Right lung (tissue), 5 donors: ENCODE results near the gene ST7L. TPM values are rescaled to one million over a fixed set of nuclear protein-coding genes. Genes with fewer than 3 reads are reported as not detected.
"Not testable (repeated sequence)": the region's sequence is repeated elsewhere in the genome, so short reads cannot be mapped to it uniquely, and the experiment has no call there.

ENCODE experiments used
- DNase-seq, 2 donors: peaks; one replicate each; pipeline ENCODE4 v3.0.0-alpha.2; 2013
- polyA plus RNA-seq, 5 donors: library from polyadenylated mRNA; unstranded; fragments of 120-200 nt; gene quantifications; one replicate each; pipeline versions ENCODE4 v1.2.1 to v1.2.3, GENCODE V29; 2013; ENCODE audit warnings: inconsistent platforms in 1 of 5, low replicate concordance in 1 of 5; ENCODE audit not compliant: insufficient read length in 5 of 5, insufficient read depth in 1 of 5

ST7L gene
- polyA plus RNA-seq, 5 donors, result 20.5 to 32.8 (median 25.1) TPM

DNA sequence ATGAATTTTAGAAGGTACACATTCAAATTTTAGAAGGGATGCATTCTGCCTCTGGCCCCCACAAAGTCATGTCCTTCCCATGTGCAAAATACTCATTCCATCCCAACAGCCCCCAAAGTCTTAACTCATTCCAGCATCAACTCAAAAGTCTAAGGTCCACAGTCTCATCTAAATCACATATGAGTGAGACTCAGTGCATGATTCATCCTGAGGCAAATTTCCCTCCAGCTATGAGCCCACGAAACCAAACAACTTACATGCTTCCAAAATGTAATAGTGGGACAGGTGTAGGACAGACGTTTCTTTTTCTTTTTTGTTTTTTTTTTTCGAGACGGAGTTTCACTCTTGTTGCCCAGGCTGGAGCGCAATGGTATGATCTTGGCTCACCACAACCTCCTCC lies 122.7 kb downstream of the ST7L start:
- no peak for DNase-seq

- DNase-seq, result no peak
These were observed 125.6 kb downstream of the ST7L start for GRCh38 chr1:112493351-112493750.

DNA sequence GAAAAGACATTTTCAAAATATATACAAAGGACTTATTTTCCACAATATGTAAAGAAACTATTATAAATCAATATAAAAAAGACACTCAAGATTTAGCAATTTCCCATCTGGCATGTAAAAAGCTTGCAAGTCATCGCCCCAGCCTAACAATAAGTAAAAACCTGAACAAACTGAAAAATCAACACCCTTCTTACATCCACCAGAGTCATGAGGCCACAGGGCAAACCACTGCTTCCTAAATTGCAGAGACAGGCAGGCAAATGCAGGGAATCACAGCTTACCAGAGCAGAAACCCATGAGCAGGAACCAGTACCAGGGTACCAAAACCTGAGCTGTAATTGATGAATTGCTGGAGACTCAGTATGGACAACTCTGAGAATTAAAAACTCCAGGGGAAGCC lies 126.9 kb downstream of the ST7L start:
- no peak for DNase-seq

DNA sequence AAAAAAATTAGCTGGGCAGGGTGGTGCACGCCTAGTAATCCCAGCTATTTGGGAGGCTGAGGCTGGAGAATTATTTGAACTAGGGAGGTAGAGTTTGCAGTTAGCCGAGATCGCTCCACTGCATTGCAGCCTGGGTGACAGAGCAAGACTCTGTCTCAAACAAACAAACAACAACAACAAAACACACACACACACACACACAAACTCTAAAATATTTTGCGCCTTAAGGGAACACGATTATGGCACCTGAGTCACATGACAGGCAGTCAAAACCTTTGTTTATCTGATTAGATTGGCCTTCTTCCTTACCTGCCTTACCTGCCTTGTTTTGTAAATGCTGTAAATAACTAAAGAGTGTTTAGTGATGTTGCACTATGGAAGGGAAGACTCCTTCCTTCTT lies 130.8 kb downstream of the ST7L start:
- DNase-seq, result no peak

GRCh38 chr1:112487686-112488085 lies 131.3 kb downstream of the ST7L start:
- not testable (repeated sequence) for DNase-seq

DNA sequence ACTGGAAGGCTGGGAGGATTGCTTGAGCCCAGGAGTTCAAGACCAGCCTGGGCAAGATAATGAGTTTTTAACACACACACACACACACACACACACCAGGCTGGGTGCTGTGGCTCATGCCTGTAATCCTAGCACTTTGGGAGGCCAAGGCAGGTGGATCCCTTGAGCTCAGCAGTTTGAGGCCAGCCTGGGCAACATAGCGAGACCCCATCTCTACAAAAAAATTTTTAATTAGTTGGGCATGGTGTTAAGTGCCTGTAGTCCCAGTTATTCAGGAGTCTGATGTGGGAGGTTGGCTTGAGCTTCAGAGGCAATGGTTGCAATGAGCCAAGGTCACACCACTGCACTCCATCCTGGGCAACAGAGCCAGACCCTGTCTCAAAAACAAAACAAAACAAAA lies 132.9 kb downstream of the ST7L start:
- DNase-seq, result not testable (repeated sequence)

GRCh38 chr1:112478314-112478713 lies 140.6 kb downstream of the ST7L start:
- no peak for DNase-seq

GRCh38 chr1:112477550-112477949 lies 141.4 kb downstream of the ST7L start:
- DNase-seq, result no peak

Other genes with a start within 250 kb of the ST7L start
- gene CTTNBP2NL, start 222.9 kb downstream of the ST7L start, polyA plus RNA-seq, result 10 to 100 TPM; 24.9 to 44.6 (median 38.5) TPM
- gene WNT2B, start 110.2 kb downstream of the ST7L start, polyA plus RNA-seq, result 1 to 10 TPM; 3.5 to 6.5 (median 4.7) TPM
- gene CAPZA1, start 691 bp upstream of the ST7L start, polyA plus RNA-seq, result 100 to 1,000 TPM; 119 to 188 (median 144) TPM
- 10 to 100 TPM; 59.9 to 76.1 (median 68.4) TPM for gene MOV10, start 55.5 kb upstream of the ST7L start, polyA plus RNA-seq
- 100 to 1,000 TPM; 194 to 282 (median 217) TPM for gene RHOC, start 88.0 kb upstream of the ST7L start, polyA plus RNA-seq
- gene PPM1J, start 96.2 kb upstream of the ST7L start, polyA plus RNA-seq, result under 1 TPM; 0.41 to 0.88 (median 0.53) TPM